Erythroblast (primary cell): Measurements from ENCODE around the gene MTAP.

Experiments
- GATA1 ChIP-seq: IDR thresholded peaks from 2 replicates; pipeline ENCODE4 v1.6.1; 2011; ENCODE audit warnings: low read depth, mild to moderate bottlenecking, control low read depth, low read length, moderate library complexity
- POLR2A ChIP-seq: IDR thresholded peaks from 2 replicates; pipeline ENCODE4 v1.6.1; 2011; ENCODE audit warnings: mild to moderate bottlenecking, low read length

GRCh38 chr9:21873540-21874221 lies 71.2 kb downstream of the MTAP start:
- TF ChIP-seq POLR2A (no peak), GATA1 (no peak)
